ENCODE measurements around the gene GALT.

- TF ChIP-seq, protein P1, sequence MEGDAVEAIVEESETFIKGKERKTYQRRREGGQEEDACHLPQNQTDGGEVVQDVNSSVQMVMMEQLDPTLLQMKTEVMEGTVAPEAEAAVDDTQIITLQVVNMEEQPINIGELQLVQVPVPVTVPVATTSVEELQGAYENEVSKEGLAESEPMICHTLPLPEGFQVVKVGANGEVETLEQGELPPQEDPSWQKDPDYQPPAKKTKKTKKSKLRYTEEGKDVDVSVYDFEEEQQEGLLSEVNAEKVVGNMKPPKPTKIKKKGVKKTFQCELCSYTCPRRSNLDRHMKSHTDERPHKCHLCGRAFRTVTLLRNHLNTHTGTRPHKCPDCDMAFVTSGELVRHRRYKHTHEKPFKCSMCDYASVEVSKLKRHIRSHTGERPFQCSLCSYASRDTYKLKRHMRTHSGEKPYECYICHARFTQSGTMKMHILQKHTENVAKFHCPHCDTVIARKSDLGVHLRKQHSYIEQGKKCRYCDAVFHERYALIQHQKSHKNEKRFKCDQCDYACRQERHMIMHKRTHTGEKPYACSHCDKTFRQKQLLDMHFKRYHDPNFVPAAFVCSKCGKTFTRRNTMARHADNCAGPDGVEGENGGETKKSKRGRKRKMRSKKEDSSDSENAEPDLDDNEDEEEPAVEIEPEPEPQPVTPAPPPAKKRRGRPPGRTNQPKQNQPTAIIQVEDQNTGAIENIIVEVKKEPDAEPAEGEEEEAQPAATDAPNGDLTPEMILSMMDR (IDR thresholded peaks at IDR 0.05): peak in 5 of 7 experiments; percentile 67 to 89 (median 73)
- TF ChIP-seq EP300 (IDR thresholded peaks at IDR 0.05): no peak
- no peak for TF ChIP-seq POLR2A (IDR thresholded peaks at IDR 0.05)
These were observed 18.0 kb downstream of the GALT start for GRCh38 chr9:34664281-34665066.

Measured in stomach (tissue), 4 donors.